GM21515 (cell line): ENCODE data around the gene SLK.

Experiments used
- ATAC-seq: cut with Tn5 transposase; IDR thresholded peaks from one replicate; pipeline ENCODE4 v1.9.1; 2021; ENCODE audit not compliant: unreplicated experiment

SLK gene

GRCh38 chr10:104031631-104032030 is 64.7 kb downstream of the SLK start:
- no peak for ATAC-seq

GRCh38 chr10:104032144-104032775 is 65.3 kb downstream of the SLK start:
- ATAC-seq = no peak

GRCh38 chr10:104033401-104033930 is 66.5 kb downstream of the SLK start:
- ATAC-seq = no peak

GRCh38 chr10:104033966-104034365 is 67.0 kb downstream of the SLK start:
- ATAC-seq = no peak

GRCh38 chr10:104034401-104035193 is 67.7 kb downstream of the SLK start:
- no peak for ATAC-seq

- ATAC-seq = no peak
Measured at GRCh38 chr10:104035194-104036068, 68.5 kb downstream of the SLK start.

- ATAC-seq = no peak
Measured at GRCh38 chr10:104036069-104036384, 69.1 kb downstream of the SLK start.

- no peak for ATAC-seq
Measured at GRCh38 chr10:104036518-104037260, 69.7 kb downstream of the SLK start.

- no peak for ATAC-seq
Measured at GRCh38 chr10:104037261-104037951, 70.5 kb downstream of the SLK start.

- no peak for ATAC-seq
Measured at GRCh38 chr10:104038537-104038936, 71.6 kb downstream of the SLK start.

GRCh38 chr10:104038958-104039752 is 72.2 kb downstream of the SLK start:
- no peak for ATAC-seq

GRCh38 chr10:104040382-104040781 is 73.4 kb downstream of the SLK start:
- no peak for ATAC-seq

- ATAC-seq = no peak
Measured at GRCh38 chr10:104040862-104041789, 74.2 kb downstream of the SLK start.

GRCh38 chr10:104041891-104042535 is 75.1 kb downstream of the SLK start:
- ATAC-seq = no peak

- no peak for ATAC-seq
Measured at GRCh38 chr10:104043185-104043830, 76.4 kb downstream of the SLK start.

GRCh38 chr10:104043854-104044253 is 76.9 kb downstream of the SLK start:
- no peak for ATAC-seq
